ENCODE results near the gene KCNK16. TPM values are rescaled to one million over a fixed set of nuclear protein-coding genes. Genes with fewer than 3 reads are reported as not detected.

KCNK16 gene
- total and polyA plus RNA-seq, 4 experiments from 2014 or later = not detected

GRCh38 chr6:39317256-39317655 is 5.2 kb downstream of the KCNK16 start:
- Histone ChIP-seq H3K27ac (ENCODE audit: low read depth, low read length) (no peak overlapping the region), H3K4me1 (ENCODE audit: insufficient read depth, low read length) (no peaks in the 10 kb centered on the region), H3K27me3 (ENCODE audit: insufficient read depth, low read length) (peaks cover 11% of the 10 kb centered on the region), H3K36me3 (ENCODE audit: insufficient read depth, low read length) (no peaks in the 10 kb centered on the region), H3K4me3 (ENCODE audit: low read length in 2 of 2) (no peak overlapping the region), H3K9me3 (ENCODE audit: control insufficient read depth in 1 of 2, low read length in 2 of 2) (no peaks in the 10 kb centered on the region)
- Mint-ChIP-seq H3K27ac (no peak overlapping the region), H3K9me3 (no peaks in the 10 kb centered on the region), H3K27me3 (peaks cover 20 to 22% of the 10 kb centered on the region in 2 donors), H3K36me3 (no peaks in the 10 kb centered on the region), H3K4me3 (no peak overlapping the region), H3K4me1 (no peaks in the 10 kb centered on the region)
- POLR2A ChIA-PET (ENCODE audit: partially characterized antibody) = no interaction called here
- intact Hi-C loops (cut with micrococcal nuclease) = no loop called here
- DNase-seq = no peak
- CTCF ChIA-PET (ENCODE audit: partially characterized antibody) = no interaction called here

DNA sequence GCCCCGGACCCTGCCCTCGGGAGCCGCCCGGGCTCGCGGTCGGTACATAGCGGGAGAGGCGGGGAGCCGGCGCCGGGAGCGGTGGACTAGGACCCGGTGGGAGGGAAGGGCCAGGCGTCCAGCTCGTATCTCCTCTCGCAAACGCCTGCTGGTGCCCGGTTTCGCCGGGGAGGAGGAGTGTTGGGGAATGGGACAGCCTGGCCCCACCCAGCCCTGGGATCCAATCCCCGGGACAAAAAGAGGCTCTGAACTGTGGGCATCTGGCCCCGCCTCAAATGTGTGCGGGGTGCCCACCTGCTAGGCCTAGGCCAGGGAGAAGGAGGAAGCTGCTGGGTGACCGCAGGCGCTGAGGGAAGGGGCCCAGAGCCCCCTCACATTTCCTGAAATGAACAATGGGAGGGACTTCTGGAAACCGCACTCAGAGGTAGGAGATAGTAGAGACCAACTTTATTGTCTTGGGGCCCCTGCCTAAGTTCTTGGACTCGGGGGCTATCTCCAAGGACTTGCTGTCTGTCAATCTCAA is 8.2 kb downstream of the KCNK16 start, which contains the start of gene KCNK17:
TSS of gene KCNK17 (minus strand) at position 147 of the 523 bp plus-strand sequence. CDS start at position 48, 99 bp downstream.
- Histone ChIP-seq H3K36me3 (ENCODE audit: insufficient read depth, low read length) (no peaks in the 10 kb centered on the region), H3K27me3 (ENCODE audit: insufficient read depth, low read length) (peaks cover 14% of the 10 kb centered on the region), H3K27ac (ENCODE audit: low read depth, low read length) (no peak within 1 kb of the TSS), H3K4me3 (ENCODE audit: low read length in 2 of 2) (no peak within 1 kb of the TSS), H3K9me3 (ENCODE audit: control insufficient read depth in 1 of 2, low read length in 2 of 2) (no peaks in the 10 kb centered on the region), H3K4me1 (ENCODE audit: insufficient read depth, low read length) (no peaks in the 10 kb centered on the region)
- ChIA-PET CTCF (ENCODE audit: partially characterized antibody) (interaction anchor here (1.8 to 1.9 kb wide), 2 partner anchors 9 to 12 kb away, joined by 6 read pairs; no protein-coding TSS in a partner anchor), POLR2A (ENCODE audit: partially characterized antibody) (no interaction called here)
- no peak for DNase-seq
- no peak within 1 kb of the TSS for H3K27ac Mint-ChIP-seq
- peaks cover 24 to 42% of the 10 kb centered on the region in 2 donors for H3K27me3 Mint-ChIP-seq
- H3K4me3 Mint-ChIP-seq = peak within 1 kb of the TSS in 3 of 8 donors; percentile 6 to 47 (median 10)
- no peaks in the 10 kb centered on the region for H3K36me3 Mint-ChIP-seq
- H3K9me3 Mint-ChIP-seq = no peaks in the 10 kb centered on the region
- H3K4me1 Mint-ChIP-seq = peaks cover 0 to 13% (median 2%) of the 10 kb centered on the region in 4 donors
- intact Hi-C loops (cut with micrococcal nuclease) = no loop called here

DNA sequence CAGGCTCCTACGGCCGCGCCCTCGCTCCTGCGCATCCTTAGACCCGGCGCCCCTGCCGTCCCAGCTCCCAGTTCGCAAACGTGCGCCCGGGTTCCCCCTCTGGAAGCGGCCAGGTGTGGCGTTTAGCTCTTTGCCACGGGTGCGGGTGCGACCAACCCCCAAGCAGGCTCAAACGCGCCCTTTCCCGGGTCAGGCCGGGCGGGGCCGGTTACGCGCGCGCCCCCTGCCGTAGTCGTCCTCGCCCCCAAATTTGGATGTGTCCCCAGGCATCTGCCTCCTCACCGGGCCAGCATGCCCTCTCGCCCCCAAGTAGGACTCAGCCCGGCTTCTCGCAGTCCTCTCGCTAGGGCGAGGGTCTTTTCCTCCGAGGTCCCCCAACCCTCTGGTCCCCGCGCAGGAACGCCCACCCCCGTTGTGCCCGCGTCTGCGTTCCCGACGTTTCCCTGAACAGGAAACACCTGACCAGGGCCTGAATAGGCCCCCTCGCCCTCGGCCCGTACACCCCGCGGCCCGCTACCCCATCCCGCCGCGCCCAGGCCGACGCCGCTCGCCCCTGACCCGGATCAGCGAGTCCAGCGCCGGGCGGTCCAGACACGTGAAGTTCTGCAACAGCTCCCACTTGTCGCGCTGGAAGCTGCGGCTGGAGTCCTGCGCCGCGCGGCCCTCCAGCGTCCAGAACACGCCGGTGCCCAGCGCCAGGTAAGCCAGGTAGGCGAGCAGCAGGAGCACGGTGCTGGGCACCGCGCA is 8.8 kb downstream of the KCNK16 start:
- DNase-seq = no peak
- POLR2A ChIA-PET (ENCODE audit: partially characterized antibody) = no interaction called here
- Mint-ChIP-seq H3K27me3 (peaks cover 26 to 39% of the 10 kb centered on the region in 2 donors), H3K9me3 (no peaks in the 10 kb centered on the region), H3K4me1 (peaks cover 0 to 13% (median 2%) of the 10 kb centered on the region in 4 donors), H3K27ac (no peak overlapping the region), H3K36me3 (no peaks in the 10 kb centered on the region), H3K4me3 (peak overlapping the region in 2 of 8 donors; percentile 10 to 47)
- no peaks in the 10 kb centered on the region for H3K36me3 ChIP-seq (ENCODE audit: insufficient read depth, low read length)
- H3K4me3 ChIP-seq (ENCODE audit: low read length in 2 of 2) = no peak overlapping the region
- peaks cover 14% of the 10 kb centered on the region for H3K27me3 ChIP-seq (ENCODE audit: insufficient read depth, low read length)
- H3K27ac ChIP-seq (ENCODE audit: low read depth, low read length) = no peak overlapping the region
- no peaks in the 10 kb centered on the region for H3K4me1 ChIP-seq (ENCODE audit: insufficient read depth, low read length)
- H3K9me3 ChIP-seq (ENCODE audit: control insufficient read depth in 1 of 2, low read length in 2 of 2) = no peaks in the 10 kb centered on the region
- CTCF ChIA-PET (ENCODE audit: partially characterized antibody) = interaction anchor here (1.0 to 1.9 kb wide), 3 partner anchors 8 to 154 kb away, joined by 3 to 6 read pairs (median 6); no protein-coding TSS in a partner anchor
- intact Hi-C loops (cut with micrococcal nuclease) = no loop called here

DNA sequence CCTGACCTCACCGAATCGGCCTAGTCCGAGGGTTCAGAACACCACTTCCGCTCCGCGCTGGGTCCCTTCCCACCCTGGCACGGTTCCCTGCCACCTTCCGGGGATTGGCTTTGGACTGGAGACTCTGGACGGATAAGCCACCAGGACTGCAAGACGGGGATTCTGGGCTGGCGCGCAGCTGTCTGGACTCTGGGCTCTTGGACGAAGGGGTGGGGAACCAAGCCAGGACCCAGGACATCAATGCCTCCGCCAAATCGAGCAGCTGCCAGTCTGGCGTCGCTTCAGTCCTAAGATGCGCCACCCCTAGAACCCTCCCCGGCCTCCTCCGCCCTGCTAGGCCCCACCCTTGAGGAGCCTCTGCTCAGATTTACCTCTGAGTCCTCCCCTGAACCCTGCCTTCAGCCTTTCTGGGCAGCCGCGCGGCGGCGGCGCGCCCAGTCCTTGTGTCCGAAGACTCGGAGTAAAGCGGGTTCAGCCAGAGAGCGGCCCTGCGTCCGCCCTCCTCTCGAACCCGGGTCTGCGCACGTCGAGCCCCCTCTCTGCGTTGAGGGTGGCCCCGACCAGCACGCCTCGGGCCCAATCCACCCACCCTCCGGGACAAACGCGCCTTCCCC is 9.5 kb downstream of the KCNK16 start:
- ChIA-PET POLR2A (ENCODE audit: partially characterized antibody) (no interaction called here), CTCF (ENCODE audit: partially characterized antibody) (interaction anchor here (1.0 kb wide), 1 partner anchor 153 kb away, joined by 3 read pairs; no protein-coding TSS in a partner anchor)
- Histone ChIP-seq H3K27me3 (ENCODE audit: insufficient read depth, low read length) (peaks cover 14% of the 10 kb centered on the region), H3K4me3 (ENCODE audit: low read length in 2 of 2) (no peak overlapping the region), H3K36me3 (ENCODE audit: insufficient read depth, low read length) (no peaks in the 10 kb centered on the region), H3K4me1 (ENCODE audit: insufficient read depth, low read length) (no peaks in the 10 kb centered on the region), H3K27ac (ENCODE audit: low read depth, low read length) (no peak overlapping the region), H3K9me3 (ENCODE audit: control insufficient read depth in 1 of 2, low read length in 2 of 2) (no peaks in the 10 kb centered on the region)
- intact Hi-C loops (cut with micrococcal nuclease) = no loop called here
- no peak for DNase-seq
- H3K9me3 Mint-ChIP-seq = no peaks in the 10 kb centered on the region
- H3K27ac Mint-ChIP-seq = no peak overlapping the region
- no peaks in the 10 kb centered on the region for H3K36me3 Mint-ChIP-seq
- peaks cover 26 to 39% of the 10 kb centered on the region in 2 donors for H3K27me3 Mint-ChIP-seq
- peak overlapping the region in 4 of 8 donors; percentile 29 to 34 (median 32) for H3K4me3 Mint-ChIP-seq
- peaks cover 0 to 13% (median 2%) of the 10 kb centered on the region in 4 donors for H3K4me1 Mint-ChIP-seq

DNA sequence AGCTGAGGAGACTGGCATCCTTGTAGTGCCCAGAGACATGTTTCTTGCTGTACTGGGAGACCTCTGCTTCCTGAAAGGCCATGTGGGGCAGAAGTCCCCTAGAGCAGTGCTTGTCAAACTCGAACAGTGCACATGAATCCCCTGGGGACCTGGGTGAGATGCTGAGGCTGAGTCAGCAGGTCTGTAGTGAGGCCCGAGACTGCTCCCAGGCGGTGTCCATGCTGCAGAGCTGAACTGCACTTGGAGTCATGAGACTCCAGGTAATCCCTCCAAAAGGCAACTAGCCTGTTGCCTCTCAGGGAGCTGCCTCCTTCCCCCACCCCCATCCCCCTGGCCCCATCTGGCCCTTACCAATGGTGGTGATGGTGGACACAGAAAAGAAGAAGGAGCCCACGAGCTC is 12.0 kb downstream of the KCNK16 start:
- ChIA-PET POLR2A (ENCODE audit: partially characterized antibody) (no interaction called here), CTCF (ENCODE audit: partially characterized antibody) (interaction anchor here (0.6 to 9.7 kb wide), 16 partner anchors 7 to 437 kb away, joined by 3 to 146 read pairs (median 4); partner anchors contain the start of gene KCNK5)
- no peaks in the 10 kb centered on the region for H3K4me1 ChIP-seq (ENCODE audit: insufficient read depth, low read length)
- H3K4me3 Mint-ChIP-seq = no peak overlapping the region
- H3K9me3 ChIP-seq (ENCODE audit: control insufficient read depth in 1 of 2, low read length in 2 of 2) = no peaks in the 10 kb centered on the region
- no peak overlapping the region for H3K27ac ChIP-seq (ENCODE audit: low read depth, low read length)
- no peak overlapping the region for H3K4me3 ChIP-seq (ENCODE audit: low read length in 2 of 2)
- H3K9me3 Mint-ChIP-seq = no peaks in the 10 kb centered on the region
- H3K27me3 Mint-ChIP-seq = peaks cover 22 to 28% of the 10 kb centered on the region in 2 donors
- peaks cover 0 to 13% (median 2%) of the 10 kb centered on the region in 4 donors for H3K4me1 Mint-ChIP-seq
- no peak overlapping the region for H3K27ac Mint-ChIP-seq
- peaks cover 14% of the 10 kb centered on the region for H3K27me3 ChIP-seq (ENCODE audit: insufficient read depth, low read length)
- intact Hi-C loops (cut with micrococcal nuclease) = loop anchor here (1.0 kb wide), 2 partner anchors 144 to 438 kb away; no protein-coding TSS in a partner anchor
- DNase-seq = no peak
- H3K36me3 ChIP-seq (ENCODE audit: insufficient read depth, low read length) = no peaks in the 10 kb centered on the region
- no peaks in the 10 kb centered on the region for H3K36me3 Mint-ChIP-seq

GRCh38 chr6:39309942-39310531 is 12.5 kb downstream of the KCNK16 start:
- no peaks in the 10 kb centered on the region for H3K4me1 ChIP-seq (ENCODE audit: insufficient read depth, low read length)

More at GRCh38 chr6:39309942-39310531, 12.5 kb downstream of the KCNK16 start:
- Mint-ChIP-seq H3K27me3 (peaks cover 20 to 24% of the 10 kb centered on the region in 2 donors), H3K27ac (no peak overlapping the region), H3K4me1 (peaks cover 0 to 13% (median 2%) of the 10 kb centered on the region in 4 donors), H3K9me3 (no peaks in the 10 kb centered on the region), H3K4me3 (no peak overlapping the region), H3K36me3 (no peaks in the 10 kb centered on the region)
- DNase-seq = peak; percentile 22 to 53 (median 35)
- ChIA-PET POLR2A (ENCODE audit: partially characterized antibody) (no interaction called here), CTCF (ENCODE audit: partially characterized antibody) (interaction anchor here (0.6 to 9.7 kb wide), 17 partner anchors 9 to 437 kb away, joined by 3 to 146 read pairs (median 4); partner anchors contain the start of gene KCNK5)
- Histone ChIP-seq H3K4me3 (ENCODE audit: low read length in 2 of 2) (no peak overlapping the region), H3K9me3 (ENCODE audit: control insufficient read depth in 1 of 2, low read length in 2 of 2) (no peaks in the 10 kb centered on the region), H3K27ac (ENCODE audit: low read depth, low read length) (no peak overlapping the region), H3K36me3 (ENCODE audit: insufficient read depth, low read length) (no peaks in the 10 kb centered on the region), H3K27me3 (ENCODE audit: insufficient read depth, low read length) (peaks cover 14% of the 10 kb centered on the region)
- intact Hi-C loops (cut with micrococcal nuclease) = loop anchor here (1.0 kb wide), 2 partner anchors 144 to 438 kb away; no protein-coding TSS in a partner anchor

All from CD4-positive, alpha-beta memory T cell (primary cell).